AML-193 (cell line): ENCODE data around the gene ARL5C.
"Not testable (repeated sequence)": the region's sequence is repeated elsewhere in the genome, so short reads cannot be mapped to it uniquely, and the experiment has no call there.

ENCODE experiments used
- DNase-seq, 2 experiments: peaks; one replicate each; lab custom pipeline; 2025; lab: John Stamatoyannopoulos, UW

Gene ARL5C

DNA sequence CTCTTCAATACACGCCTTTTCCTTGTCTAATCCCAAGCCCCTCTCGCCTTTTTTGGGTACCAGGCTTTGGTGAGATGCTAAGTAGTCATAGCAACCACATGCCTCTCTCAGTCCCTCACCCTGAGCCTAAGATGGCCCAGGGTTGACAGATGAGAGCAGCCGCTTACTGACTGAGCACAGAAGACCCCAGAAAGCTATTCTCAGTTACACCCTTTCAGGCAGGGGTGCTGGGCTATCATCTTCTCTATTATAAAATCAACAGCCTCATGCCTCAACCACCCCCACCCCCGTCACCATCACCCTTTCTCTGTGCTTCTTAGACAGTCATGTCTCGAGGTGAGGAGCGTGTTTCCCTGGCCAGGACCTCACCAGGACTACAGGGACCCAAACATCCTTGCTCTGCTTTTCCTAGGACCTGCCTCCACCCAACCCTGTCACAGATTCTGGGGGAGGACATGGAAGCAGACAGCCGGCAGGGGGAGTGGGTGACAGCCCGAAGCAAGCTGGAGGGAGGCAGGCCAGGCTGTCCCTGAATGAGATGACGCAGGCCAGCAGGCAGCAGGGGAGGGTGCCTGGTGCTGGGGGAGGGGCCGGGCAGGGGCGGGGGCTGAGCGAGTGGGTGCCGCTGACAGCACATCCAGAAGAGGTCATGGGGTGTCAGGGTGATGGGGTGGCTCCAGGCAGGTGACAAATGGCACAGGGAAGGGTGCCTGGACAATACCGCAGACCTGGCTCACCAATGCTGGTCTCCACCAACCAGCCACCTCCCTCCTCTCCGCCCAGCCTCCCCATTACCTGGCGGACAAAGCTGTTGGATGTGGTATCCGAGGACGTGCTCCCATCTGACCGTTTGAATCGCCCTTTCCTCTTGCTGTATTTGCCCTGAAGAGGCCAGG lies 28.4 kb upstream of the ARL5C start:
- DNase-seq, result no peak

DNA sequence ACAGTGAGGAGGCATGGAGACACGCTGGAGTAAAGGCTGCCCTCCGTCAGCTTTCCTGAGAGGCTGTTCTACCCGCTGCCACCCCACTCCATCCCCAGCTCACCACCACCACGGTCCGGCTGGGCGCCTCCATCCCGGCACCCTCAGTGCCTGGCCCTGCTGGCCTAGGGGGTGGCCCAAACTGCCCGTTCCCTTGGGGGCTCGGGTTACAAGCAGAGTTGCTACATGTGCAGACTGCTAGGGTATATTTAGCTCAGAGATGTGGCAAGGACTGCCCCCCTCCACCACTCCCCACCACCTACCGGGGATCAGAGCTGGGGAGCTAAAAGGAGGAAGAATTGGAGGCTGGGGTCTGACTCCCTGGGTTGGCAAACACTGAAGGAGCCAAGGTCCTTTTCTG lies 27.4 kb upstream of the ARL5C start:
- DNase-seq, result no peak

DNA sequence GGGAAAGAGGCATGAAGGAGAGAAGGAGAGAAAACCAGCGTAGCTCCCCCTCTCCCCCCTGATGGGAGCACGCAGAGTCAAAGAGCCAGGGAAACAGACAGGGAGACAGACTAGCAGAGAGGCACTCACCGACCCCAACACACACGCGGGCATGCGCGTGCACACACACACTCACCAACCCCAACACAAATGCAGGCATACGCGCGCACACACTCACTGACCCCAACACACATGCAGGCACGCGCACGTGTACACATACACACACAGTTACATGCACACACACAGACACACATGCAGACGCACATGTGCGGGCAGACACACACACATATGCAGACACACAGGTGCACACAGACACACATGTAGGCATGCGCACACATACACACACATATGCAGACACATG lies 26.9 kb upstream of the ARL5C start:
- DNase-seq, result no peak

- no peak for DNase-seq
Observed at GRCh38 chr17:39191750-39192510, 26.0 kb upstream of the ARL5C start.

DNA sequence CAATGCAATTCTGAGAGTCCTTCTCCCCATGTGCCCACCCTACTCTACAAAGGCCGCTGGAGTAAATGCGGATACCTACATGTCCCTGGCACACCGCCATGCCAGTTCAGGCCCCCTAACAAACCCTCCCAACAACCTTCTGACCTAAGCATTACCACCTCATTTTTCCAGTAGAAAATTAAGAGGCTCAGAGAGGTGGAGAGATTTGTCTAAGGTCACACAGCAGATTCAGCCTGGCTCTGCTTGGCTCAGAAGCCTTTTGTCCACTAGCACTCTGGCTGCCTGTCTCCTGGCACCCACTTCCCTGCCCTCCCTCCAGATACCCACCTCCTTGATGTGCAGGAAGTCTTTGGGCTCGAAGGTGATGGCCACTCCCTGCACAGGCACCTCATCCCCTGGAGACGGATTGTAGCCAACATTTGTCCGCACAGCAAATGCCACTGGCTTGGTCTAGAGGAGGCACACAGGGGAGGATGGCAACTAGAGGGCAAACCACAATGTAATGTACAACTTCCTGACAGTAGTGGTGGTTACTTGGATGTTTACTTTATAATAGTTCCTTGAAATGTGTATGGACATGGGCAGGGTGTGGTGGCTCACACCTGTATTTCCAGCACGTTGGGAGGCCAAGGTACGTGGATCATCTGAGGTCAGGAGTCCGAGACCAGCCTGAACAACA lies 21.3 kb upstream of the ARL5C start:
- peak; percentile 61 to 64 for DNase-seq

DNA sequence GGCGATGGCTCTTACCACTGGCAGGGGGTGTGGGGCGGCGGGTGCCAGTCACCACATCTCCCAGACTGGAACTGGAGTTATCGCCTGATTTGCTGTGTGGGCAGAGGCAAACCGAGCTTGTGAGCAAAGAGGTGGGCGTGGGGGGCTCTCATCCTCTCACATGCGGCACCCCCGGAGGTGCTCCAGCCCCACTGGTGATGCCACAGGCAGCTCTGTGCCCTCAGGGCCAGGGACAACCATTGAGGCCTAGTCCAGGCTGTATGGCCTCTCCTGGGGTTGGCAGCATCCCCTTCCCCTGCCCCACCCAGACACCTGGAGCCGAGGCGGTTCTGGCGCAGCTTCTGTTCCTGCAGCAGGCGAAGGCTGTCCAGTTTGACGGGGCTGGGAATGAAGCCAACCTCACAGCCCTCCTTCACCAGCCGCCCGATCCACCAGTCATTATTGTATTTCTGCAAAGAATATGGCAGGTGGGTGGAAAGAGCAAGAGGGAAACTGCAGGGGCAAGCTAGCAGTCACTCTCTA lies 20.6 kb upstream of the ARL5C start:
- no peak for DNase-seq

GRCh38 chr17:39183720-39184119 lies 17.8 kb upstream of the ARL5C start:
- no peak for DNase-seq

DNA sequence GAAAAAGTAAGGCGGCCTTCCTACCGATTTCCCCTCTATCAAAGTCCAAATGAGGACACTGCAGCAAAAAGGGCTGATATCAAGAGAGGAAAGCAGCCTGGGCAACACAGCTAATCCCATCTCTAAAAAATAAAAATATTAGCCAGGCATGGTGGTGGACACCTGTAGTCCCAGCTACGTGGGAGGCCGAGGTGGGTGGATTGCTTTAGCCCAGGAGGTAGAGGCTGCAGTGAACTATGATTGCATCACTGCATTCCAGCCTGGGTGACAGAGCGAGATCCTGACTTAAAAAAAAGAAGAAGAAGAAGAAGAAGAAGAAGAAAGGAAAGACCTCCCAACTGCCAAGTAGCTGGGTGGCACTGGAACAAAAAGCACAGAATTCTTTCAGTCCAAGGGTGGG lies 17.1 kb upstream of the ARL5C start:
- no peak for DNase-seq

DNA sequence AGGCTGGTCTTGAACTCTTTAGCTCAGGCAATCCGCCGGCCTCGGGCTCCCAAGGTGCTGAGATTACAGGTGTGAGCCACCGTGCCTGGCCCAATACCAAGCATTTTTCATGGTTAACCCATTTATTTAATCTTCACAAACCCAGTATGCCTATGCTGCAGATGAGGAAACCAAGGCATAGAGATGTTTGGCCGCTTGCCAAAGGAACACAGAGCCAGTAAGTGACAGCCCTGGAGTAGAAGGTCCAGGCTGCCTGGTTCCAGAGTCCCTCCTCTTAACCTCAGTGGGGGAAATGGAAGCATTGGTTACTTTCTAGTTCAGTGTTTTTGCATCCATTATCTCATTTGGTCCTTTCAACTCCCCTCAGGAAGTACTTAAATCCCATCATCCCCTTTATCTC lies 15.3 kb upstream of the ARL5C start:
- no peak for DNase-seq

- no peak for DNase-seq
Observed at GRCh38 chr17:39178536-39178935, 12.6 kb upstream of the ARL5C start.

- no peak for DNase-seq
Observed at GRCh38 chr17:39177256-39177655, 11.3 kb upstream of the ARL5C start.

DNA sequence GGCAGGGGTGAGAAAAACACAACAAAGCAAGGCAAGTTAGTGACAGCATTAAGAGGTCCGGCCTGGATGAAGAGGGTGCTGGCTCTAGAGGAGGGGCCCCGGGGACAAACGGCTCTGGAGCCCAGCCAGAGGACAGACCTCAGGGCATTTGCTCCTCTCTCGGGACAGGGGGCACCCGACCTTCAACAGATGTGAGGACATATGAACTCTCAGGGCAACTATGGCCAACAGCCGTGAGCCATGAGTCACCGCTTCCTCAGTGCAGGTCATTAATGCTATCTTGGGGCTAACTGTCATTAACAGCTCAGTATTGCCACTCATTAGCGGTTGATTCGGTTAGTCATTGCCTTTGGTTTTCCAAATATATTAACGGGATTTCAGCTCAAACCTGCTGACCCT lies 9.7 kb upstream of the ARL5C start:
- DNase-seq, result peak; percentile 77 to 79

DNA sequence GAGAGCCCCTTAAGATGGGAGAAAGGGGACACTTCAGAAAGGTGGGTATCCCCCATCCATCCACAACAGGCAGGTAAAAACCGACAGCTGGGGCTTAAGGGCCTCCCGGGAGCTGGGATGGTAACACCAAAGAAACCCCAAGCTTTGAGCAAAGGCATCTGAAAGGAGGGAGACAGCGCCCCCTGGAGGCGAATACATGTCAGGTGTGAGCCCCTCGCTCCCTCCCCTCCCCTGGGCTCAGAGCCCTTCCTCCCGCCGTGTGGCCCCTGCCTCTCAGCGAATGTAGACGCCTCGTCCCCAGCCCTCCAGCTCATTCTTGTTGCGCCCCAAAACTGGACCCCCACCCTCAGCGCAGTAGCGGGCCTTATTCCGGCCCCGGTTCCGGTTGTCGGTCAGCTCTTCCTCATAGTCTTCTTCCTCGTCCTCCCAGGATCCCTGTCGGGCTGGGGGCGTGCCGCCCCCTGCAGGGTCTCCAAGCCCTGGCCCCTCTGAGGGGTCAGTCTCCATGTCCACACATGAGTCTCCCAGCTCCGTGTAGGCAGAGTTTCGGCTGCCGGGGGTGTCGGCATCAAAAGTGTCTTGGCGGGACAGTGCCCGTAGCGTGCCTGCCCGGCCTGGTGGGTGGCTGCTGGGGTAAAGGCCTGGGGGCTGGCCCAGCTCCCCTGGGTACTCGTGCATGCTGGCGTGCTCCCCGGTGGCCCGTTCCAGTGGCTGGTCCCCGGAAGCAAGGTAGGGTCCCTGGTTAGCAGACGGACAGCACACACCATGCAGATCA lies 9.1 kb upstream of the ARL5C start:
- DNase-seq, result peak; percentile 78 to 88

GRCh38 chr17:39173526-39174274 lies 7.7 kb upstream of the ARL5C start:
- no peak for DNase-seq

DNA sequence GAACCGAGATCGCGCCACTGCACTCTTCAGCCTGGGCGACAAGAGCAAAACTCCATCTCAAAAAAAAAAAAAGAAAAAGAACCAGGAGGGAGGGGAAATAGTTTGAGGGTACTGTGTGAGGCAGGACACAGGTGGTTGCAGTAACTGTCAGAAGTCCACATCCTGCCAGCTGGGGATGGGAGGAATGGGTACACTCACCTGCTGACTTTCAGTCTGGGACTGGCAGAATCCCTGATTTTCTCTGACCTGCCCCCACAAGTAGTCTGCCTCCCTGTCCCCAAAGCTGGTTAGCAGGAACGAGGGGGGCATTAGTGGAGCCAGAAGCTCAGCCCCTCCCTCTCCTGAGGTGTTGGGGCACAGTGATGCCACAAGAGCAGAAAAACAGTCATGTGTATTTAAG lies 7.1 kb upstream of the ARL5C start:
- DNase-seq, result no peak

DNA sequence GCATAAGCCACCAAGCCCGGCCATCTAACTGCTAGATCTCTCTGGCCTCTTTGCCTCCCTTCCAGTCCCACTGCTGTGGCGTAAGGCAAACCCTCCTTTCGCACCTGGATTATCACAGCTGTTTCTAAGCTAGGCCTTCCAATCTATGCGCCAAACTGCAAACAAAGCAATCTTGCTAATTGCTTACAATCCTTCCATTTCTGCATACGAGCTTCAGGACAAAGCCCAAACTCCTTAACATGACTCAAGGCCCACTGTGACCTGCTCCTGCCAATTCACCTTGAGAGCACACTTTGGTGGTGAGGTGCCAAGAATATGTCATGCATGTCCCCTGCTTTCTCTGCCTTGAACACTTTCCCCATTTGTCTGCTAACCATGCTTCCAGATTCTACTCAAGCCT lies 6.0 kb upstream of the ARL5C start:
- DNase-seq, result no peak

DNA sequence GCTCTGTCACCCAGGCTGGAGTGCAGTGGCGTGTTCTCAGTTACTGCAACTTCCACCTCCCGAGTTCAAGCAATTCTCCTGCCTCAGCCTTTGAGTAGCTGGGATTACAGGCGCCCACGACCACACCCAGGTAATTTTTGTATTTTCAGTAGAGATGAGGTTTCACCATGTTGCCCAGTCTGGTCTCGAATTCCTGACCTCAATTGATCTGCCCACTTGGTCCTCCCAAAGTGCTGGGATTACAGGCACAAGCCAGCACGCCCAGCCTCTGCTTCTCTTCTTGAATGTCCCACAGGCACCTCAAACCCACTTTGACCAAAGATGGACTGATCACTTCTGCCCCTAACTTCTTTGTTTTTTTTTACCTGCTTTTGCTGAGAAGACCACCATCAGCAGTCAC lies 4.6 kb upstream of the ARL5C start:
- no peak for DNase-seq

GRCh38 chr17:39170109-39170508 lies 4.1 kb upstream of the ARL5C start:
- peak in 1 of 2 experiments; percentile 17 for DNase-seq

- DNase-seq, result no peak
Observed at GRCh38 chr17:39169518-39169917, 3.6 kb upstream of the ARL5C start.

DNA sequence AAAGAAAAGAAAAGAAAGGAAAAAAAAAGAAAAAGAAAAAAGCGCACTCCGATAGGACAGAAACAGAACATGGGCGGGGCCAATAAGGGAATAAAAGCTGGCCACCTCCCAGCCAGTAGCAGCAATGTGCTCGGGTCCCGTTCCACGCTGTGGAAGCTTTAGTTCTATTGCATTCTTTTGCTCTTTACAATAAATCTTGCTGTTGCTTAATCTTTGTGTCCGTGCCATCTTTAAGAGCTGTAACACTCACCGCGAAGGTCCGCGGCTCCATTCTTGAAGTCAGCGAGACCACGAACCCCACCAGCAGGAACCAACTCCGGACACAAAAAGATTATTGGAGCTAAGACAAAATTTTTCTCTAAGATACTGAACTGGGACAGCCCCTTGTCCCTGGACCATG lies 3.1 kb upstream of the ARL5C start:
- DNase-seq, result no peak

- not testable (repeated sequence) for DNase-seq
Observed at GRCh38 chr17:39168503-39168902, 2.5 kb upstream of the ARL5C start.
